GM23338 (cell line): ENCODE results near the gene CISD1. TPM values are rescaled to one million over a fixed set of nuclear protein-coding genes. Genes with fewer than 3 reads are reported as not detected.

Experiments
- ATAC-seq: fragments of 200-7000 bp; cut with Tn5 transposase; 3 replicates; pipeline ENCODE4 v1.9.1; 2020
- DNase-seq: peaks from one replicate; pipeline ENCODE4 v3.0.0-alpha.2; 2015; ENCODE audit warnings: low spot score
- H2AFZ ChIP-seq: fragments of 200-600 bp; sonication (generic); 2 replicates; pipeline ENCODE4 v1.8.0; 2016; ENCODE audit warnings: antibody characterized with exemption, mild to moderate bottlenecking, moderate library complexity
- H3F3A ChIP-seq: fragments of 200-600 bp; sonication (generic); replicated peaks from 2 replicates; pipeline ENCODE4 v1.8.0; 2017; ENCODE audit warnings: antibody characterized with exemption, mixed run types, low read depth
- H3K27ac ChIP-seq: fragments of 200-600 bp; sonication (generic); 2 replicates; pipeline ENCODE4 v1.6.1; 2016; ENCODE audit warnings: low read depth
- H3K27me3 ChIP-seq: fragments of 200-600 bp; sonication (generic); 2 replicates; pipeline ENCODE4 v1.8.0; 2016; ENCODE audit warnings: mild to moderate bottlenecking, mixed run types, moderate library complexity; ENCODE audit not compliant: insufficient read depth
- H3K36me3 ChIP-seq: fragments of 200-600 bp; sonication (generic); 2 replicates; pipeline ENCODE4 v1.8.0; 2016; ENCODE audit warnings: mild to moderate bottlenecking; ENCODE audit not compliant: insufficient read depth
- H3K4me1 ChIP-seq: fragments of 200-600 bp; sonication (generic); 2 replicates; pipeline ENCODE4 v1.8.0; 2016; ENCODE audit warnings: mild to moderate bottlenecking, moderate library complexity; ENCODE audit not compliant: insufficient read depth
- H3K4me2 ChIP-seq: fragments of 200-600 bp; sonication (generic); 2 replicates; pipeline ENCODE4 v1.7.1; 2017; ENCODE audit warnings: mixed run types
- H3K4me3 ChIP-seq: fragments of 200-600 bp; sonication (generic); 2 replicates; pipeline ENCODE4 v1.6.1; 2016; ENCODE audit warnings: mixed run types
- H3K79me2 ChIP-seq: fragments of 200-600 bp; sonication (generic); replicated peaks from 2 replicates; pipeline ENCODE4 v1.8.0; 2017; ENCODE audit warnings: mild to moderate bottlenecking; ENCODE audit not compliant: insufficient read depth
- H3K9me2 ChIP-seq: fragments of 200-600 bp; sonication (generic); 2 replicates; pipeline ENCODE4 v1.8.0; 2017; ENCODE audit not compliant: insufficient read depth
- H4K20me1 ChIP-seq: fragments of 200-600 bp; sonication (generic); replicated peaks from 2 replicates; pipeline ENCODE4 v1.8.0; 2017; ENCODE audit warnings: mild to moderate bottlenecking; ENCODE audit not compliant: insufficient read depth
- H3K27ac Mint-ChIP-seq: 2 replicates; pipeline ENCODE4 v1.8.0; 2020; ENCODE audit warnings: inconsistent platforms, mild to moderate bottlenecking, moderate library complexity, mixed read lengths
- H3K27me3 Mint-ChIP-seq: 3 replicates; pipeline ENCODE4 v1.8.0; 2022; ENCODE audit warnings: low read depth, mild to moderate bottlenecking, moderate library complexity, mixed read lengths, inconsistent platforms; ENCODE audit not compliant: insufficient read depth, poor library complexity
- H3K36me3 Mint-ChIP-seq: 3 replicates; pipeline ENCODE4 v1.8.0; 2021; ENCODE audit warnings: low read depth, mild to moderate bottlenecking, inconsistent platforms, moderate library complexity, mixed read lengths
- H3K4me1 Mint-ChIP-seq: 3 replicates; pipeline ENCODE4 v1.8.0; 2020; ENCODE audit warnings: mild to moderate bottlenecking, inconsistent platforms, mixed read lengths
- H3K4me3 Mint-ChIP-seq: 3 replicates; pipeline ENCODE4 v1.8.0; 2021; ENCODE audit warnings: moderate library complexity, mild to moderate bottlenecking, inconsistent platforms, mixed read lengths
- H3K9me3 Mint-ChIP-seq: 3 replicates; pipeline ENCODE4 v1.8.0; 2020; ENCODE audit warnings: moderate library complexity, mild to moderate bottlenecking, inconsistent platforms, mixed read lengths
- CREB1 ChIP-seq: fragments of 250-450 bp; sonication (Bioruptor Pico); IDR thresholded peaks from 2 replicates; pipeline ENCODE4 v1.5.0; 2020; ENCODE audit warnings: low read depth, mild to moderate bottlenecking, moderate library complexity
- EZH2 ChIP-seq: fragments of 200-600 bp; sonication (generic); IDR thresholded peaks from one replicate; pipeline ENCODE4 v1.8.0; 2017; ENCODE audit warnings: antibody characterized with exemption, mild to moderate bottlenecking, low read depth; ENCODE audit not compliant: unreplicated experiment
- EZH2phosphoT487 ChIP-seq: fragments of 200-600 bp; sonication (generic); IDR thresholded peaks from one replicate; pipeline ENCODE4 v1.8.1; 2018; ENCODE audit warnings: antibody characterized with exemption; ENCODE audit not compliant: unreplicated experiment
- JUNB ChIP-seq: IDR thresholded peaks from one replicate; pipeline ENCODE4 v1.6.1; 2016; ENCODE audit warnings: antibody characterized with exemption; ENCODE audit not compliant: unreplicated experiment
- NANOG ChIP-seq: IDR thresholded peaks from 2 replicates; pipeline ENCODE4 v1.6.1; 2016; ENCODE audit warnings: antibody characterized with exemption, borderline replicate concordance
- POLR2AphosphoS5 ChIP-seq: IDR thresholded peaks from 2 replicates; pipeline ENCODE4 v1.6.1; 2016; ENCODE audit warnings: antibody characterized with exemption, low read depth
- STAT1 ChIP-seq: IDR thresholded peaks from one replicate; pipeline ENCODE4 v1.6.1; 2016; ENCODE audit warnings: antibody characterized with exemption; ENCODE audit not compliant: unreplicated experiment
- ZNF114 ChIP-seq: fragments of 250-450 bp; sonication (Bioruptor Pico); IDR thresholded peaks from 2 replicates; pipeline ENCODE4 v1.5.0; 2020; ENCODE audit warnings: mild to moderate bottlenecking, moderate library complexity
- ZNF331 ChIP-seq: fragments of 250-450 bp; sonication (Bioruptor Pico); IDR thresholded peaks from 2 replicates; pipeline ENCODE4 v1.5.0; 2020; ENCODE audit warnings: low read depth, mild to moderate bottlenecking, moderate library complexity
- polyA plus RNA-seq: library from polyadenylated mRNA; unstranded; fragments of >200 nt; fragmentation: Nextera tagmentation; extraction: Ambion mirVana; gene quantifications from 2 replicates; pipeline ENCODE4 v1.2.1, GENCODE V29; 2016
- total RNA-seq: library from RNA; depleted of rRNA; stranded (reverse); fragments of >200 nt; shearing (Covaris generic); gene quantifications from 2 replicates; pipeline ENCODE4 v1.2.3, GENCODE V29; 2014
- TF ChIP-seq, protein P1 (sequence below): IDR thresholded peaks from one replicate; pipeline ENCODE4 v1.6.1; 2018; ENCODE audit warnings: antibody characterized with exemption; ENCODE audit not compliant: unreplicated experiment
- TF ChIP-seq, protein P2 (sequence below), 2 experiments: fragments of 200-600 bp in 1 of 2; sonication (generic) in 1 of 2; conservative IDR thresholded peaks; 2 replicates each; pipeline versions ENCODE4 v1.5.1 to v1.6.1; 2016 to 2017; ENCODE audit warnings: antibody characterized with exemption in 2 of 2, low read depth in 2 of 2, mild to moderate bottlenecking in 2 of 2, moderate library complexity in 1 of 2
- TF ChIP-seq, protein P3 (sequence below): fragments of 250-450 bp; sonication (Bioruptor Pico); IDR thresholded peaks from 2 replicates; pipeline ENCODE4 v1.5.0; 2020; ENCODE audit warnings: mild to moderate bottlenecking, moderate library complexity
- TF ChIP-seq, protein P4 (sequence below): IDR thresholded peaks from 2 replicates; pipeline ENCODE4 v1.6.1; 2016; ENCODE audit warnings: antibody characterized with exemption

The CISD1 gene
- total and polyA plus RNA-seq, 2 experiments from 2014 or later = 19.9 to 99.9 TPM

DNA sequence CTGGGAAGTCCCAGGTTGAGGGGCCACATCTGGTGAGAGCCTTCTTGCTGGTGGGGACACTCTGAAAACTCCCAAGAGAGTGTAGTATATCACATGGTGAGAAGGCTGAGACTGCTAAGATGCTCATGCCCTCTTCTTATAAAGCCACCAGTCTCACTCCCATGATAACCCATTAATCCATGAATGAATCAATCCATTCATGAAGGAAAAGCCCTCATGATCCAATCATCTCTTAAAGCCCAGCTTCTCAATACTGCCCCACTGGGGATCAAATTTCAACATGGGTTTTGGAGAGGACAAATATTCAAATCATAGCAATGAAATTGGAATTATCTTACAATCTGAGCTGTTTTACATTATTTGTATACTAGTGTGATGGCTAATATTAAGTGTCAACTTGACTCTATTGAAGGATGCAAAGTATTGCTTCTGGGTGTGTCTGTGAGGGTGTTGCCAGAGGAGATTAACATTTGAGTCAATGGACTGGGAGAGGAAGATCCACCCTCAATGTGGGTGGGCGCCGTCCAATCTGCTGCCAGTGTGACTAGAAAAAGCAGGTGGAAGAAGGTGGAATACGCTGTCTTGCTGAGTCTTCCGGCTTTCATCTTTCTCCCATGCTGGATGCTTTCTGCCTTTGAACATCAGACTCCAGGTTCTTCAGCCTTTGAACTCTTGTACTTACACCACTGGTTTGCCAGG, 51.5 kb downstream of the CISD1 start:
- no peak overlapping the region for H3K27ac ChIP-seq
- no peaks in the 10 kb centered on the region for H3K27me3 Mint-ChIP-seq
- ATAC-seq (no peak), DNase-seq (no peak)
- no peak overlapping the region for H3K4me3 ChIP-seq
- TF ChIP-seq, protein P1, sequence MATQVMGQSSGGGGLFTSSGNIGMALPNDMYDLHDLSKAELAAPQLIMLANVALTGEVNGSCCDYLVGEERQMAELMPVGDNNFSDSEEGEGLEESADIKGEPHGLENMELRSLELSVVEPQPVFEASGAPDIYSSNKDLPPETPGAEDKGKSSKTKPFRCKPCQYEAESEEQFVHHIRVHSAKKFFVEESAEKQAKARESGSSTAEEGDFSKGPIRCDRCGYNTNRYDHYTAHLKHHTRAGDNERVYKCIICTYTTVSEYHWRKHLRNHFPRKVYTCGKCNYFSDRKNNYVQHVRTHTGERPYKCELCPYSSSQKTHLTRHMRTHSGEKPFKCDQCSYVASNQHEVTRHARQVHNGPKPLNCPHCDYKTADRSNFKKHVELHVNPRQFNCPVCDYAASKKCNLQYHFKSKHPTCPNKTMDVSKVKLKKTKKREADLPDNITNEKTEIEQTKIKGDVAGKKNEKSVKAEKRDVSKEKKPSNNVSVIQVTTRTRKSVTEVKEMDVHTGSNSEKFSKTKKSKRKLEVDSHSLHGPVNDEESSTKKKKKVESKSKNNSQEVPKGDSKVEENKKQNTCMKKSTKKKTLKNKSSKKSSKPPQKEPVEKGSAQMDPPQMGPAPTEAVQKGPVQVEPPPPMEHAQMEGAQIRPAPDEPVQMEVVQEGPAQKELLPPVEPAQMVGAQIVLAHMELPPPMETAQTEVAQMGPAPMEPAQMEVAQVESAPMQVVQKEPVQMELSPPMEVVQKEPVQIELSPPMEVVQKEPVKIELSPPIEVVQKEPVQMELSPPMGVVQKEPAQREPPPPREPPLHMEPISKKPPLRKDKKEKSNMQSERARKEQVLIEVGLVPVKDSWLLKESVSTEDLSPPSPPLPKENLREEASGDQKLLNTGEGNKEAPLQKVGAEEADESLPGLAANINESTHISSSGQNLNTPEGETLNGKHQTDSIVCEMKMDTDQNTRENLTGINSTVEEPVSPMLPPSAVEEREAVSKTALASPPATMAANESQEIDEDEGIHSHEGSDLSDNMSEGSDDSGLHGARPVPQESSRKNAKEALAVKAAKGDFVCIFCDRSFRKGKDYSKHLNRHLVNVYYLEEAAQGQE = no peak
- no peak for TF ChIP-seq JUNB
- TF ChIP-seq, protein P2, sequence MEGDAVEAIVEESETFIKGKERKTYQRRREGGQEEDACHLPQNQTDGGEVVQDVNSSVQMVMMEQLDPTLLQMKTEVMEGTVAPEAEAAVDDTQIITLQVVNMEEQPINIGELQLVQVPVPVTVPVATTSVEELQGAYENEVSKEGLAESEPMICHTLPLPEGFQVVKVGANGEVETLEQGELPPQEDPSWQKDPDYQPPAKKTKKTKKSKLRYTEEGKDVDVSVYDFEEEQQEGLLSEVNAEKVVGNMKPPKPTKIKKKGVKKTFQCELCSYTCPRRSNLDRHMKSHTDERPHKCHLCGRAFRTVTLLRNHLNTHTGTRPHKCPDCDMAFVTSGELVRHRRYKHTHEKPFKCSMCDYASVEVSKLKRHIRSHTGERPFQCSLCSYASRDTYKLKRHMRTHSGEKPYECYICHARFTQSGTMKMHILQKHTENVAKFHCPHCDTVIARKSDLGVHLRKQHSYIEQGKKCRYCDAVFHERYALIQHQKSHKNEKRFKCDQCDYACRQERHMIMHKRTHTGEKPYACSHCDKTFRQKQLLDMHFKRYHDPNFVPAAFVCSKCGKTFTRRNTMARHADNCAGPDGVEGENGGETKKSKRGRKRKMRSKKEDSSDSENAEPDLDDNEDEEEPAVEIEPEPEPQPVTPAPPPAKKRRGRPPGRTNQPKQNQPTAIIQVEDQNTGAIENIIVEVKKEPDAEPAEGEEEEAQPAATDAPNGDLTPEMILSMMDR (conservative IDR thresholded peaks at IDR 0.05; ENCODE audit: low read depth in 2 of 2) = no peak
- no peak for TF ChIP-seq STAT1
- TF ChIP-seq, protein P3, sequence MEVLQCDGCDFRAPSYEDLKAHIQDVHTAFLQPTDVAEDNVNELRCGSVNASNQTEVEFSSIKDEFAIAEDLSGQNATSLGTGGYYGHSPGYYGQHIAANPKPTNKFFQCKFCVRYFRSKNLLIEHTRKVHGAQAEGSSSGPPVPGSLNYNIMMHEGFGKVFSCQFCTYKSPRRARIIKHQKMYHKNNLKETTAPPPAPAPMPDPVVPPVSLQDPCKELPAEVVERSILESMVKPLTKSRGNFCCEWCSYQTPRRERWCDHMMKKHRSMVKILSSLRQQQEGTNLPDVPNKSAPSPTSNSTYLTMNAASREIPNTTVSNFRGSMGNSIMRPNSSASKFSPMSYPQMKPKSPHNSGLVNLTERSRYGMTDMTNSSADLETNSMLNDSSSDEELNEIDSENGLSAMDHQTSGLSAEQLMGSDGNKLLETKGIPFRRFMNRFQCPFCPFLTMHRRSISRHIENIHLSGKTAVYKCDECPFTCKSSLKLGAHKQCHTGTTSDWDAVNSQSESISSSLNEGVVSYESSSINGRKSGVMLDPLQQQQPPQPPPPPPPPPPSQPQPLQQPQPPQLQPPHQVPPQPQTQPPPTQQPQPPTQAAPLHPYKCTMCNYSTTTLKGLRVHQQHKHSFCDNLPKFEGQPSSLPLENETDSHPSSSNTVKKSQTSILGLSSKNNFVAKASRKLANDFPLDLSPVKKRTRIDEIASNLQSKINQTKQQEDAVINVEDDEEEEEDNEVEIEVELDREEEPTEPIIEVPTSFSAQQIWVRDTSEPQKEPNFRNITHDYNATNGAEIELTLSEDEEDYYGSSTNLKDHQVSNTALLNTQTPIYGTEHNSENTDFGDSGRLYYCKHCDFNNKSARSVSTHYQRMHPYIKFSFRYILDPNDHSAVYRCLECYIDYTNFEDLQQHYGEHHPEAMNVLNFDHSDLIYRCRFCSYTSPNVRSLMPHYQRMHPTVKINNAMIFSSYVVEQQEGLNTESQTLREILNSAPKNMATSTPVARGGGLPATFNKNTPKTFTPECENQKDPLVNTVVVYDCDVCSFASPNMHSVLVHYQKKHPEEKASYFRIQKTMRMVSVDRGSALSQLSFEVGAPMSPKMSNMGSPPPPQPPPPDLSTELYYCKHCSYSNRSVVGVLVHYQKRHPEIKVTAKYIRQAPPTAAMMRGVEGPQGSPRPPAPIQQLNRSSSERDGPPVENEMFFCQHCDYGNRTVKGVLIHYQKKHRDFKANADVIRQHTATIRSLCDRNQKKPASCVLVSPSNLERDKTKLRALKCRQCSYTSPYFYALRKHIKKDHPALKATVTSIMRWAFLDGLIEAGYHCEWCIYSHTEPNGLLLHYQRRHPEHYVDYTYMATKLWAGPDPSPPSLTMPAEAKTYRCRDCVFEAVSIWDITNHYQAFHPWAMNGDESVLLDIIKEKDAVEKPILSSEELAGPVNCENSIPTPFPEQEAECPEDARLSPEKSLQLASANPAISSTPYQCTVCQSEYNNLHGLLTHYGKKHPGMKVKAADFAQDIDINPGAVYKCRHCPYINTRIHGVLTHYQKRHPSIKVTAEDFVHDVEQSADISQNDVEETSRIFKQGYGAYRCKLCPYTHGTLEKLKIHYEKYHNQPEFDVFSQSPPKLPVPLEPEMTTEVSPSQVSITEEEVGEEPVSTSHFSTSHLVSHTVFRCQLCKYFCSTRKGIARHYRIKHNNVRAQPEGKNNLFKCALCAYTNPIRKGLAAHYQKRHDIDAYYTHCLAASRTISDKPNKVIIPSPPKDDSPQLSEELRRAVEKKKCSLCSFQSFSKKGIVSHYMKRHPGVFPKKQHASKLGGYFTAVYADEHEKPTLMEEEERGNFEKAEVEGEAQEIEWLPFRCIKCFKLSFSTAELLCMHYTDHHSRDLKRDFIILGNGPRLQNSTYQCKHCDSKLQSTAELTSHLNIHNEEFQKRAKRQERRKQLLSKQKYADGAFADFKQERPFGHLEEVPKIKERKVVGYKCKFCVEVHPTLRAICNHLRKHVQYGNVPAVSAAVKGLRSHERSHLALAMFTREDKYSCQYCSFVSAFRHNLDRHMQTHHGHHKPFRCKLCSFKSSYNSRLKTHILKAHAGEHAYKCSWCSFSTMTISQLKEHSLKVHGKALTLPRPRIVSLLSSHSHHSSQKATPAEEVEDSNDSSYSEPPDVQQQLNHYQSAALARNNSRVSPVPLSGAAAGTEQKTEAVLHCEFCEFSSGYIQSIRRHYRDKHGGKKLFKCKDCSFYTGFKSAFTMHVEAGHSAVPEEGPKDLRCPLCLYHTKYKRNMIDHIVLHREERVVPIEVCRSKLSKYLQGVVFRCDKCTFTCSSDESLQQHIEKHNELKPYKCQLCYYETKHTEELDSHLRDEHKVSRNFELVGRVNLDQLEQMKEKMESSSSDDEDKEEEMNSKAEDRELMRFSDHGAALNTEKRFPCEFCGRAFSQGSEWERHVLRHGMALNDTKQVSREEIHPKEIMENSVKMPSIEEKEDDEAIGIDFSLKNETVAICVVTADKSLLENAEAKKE (CRISPR knock-in tag) = no peak
- TF ChIP-seq ZNF114 = no peak
- TF ChIP-seq, protein P4, sequence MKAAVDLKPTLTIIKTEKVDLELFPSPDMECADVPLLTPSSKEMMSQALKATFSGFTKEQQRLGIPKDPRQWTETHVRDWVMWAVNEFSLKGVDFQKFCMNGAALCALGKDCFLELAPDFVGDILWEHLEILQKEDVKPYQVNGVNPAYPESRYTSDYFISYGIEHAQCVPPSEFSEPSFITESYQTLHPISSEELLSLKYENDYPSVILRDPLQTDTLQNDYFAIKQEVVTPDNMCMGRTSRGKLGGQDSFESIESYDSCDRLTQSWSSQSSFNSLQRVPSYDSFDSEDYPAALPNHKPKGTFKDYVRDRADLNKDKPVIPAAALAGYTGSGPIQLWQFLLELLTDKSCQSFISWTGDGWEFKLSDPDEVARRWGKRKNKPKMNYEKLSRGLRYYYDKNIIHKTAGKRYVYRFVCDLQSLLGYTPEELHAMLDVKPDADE = no peak
- TF ChIP-seq NANOG = no peak
- TF ChIP-seq POLR2AphosphoS5 = no peak
- no peak for TF ChIP-seq EZH2
- TF ChIP-seq ZNF331 (CRISPR knock-in tag) = no peak
- TF ChIP-seq CREB1 (CRISPR knock-in tag) = no peak
- no peak for TF ChIP-seq EZH2phosphoT487
- no peaks in the 10 kb centered on the region for H3K27me3 ChIP-seq
- no peaks in the 10 kb centered on the region for H3K79me2 ChIP-seq
- H3K9me2 ChIP-seq = no peaks in the 10 kb centered on the region
- H3K36me3 Mint-ChIP-seq = no peaks in the 10 kb centered on the region
- H4K20me1 ChIP-seq = no peaks in the 10 kb centered on the region
- no peak overlapping the region for H3K4me2 ChIP-seq
- H3K4me3 Mint-ChIP-seq = no peak overlapping the region
- no peaks in the 10 kb centered on the region; the same call in 2 of the 3 replicates for H3K4me1 Mint-ChIP-seq
- H3F3A ChIP-seq = no peaks in the 10 kb centered on the region
- no peak overlapping the region for H3K27ac Mint-ChIP-seq
- H3K4me1 ChIP-seq = no peaks in the 10 kb centered on the region
- H3K9me3 Mint-ChIP-seq = no peaks in the 10 kb centered on the region
- H3K36me3 ChIP-seq = no peaks in the 10 kb centered on the region
- H2AFZ ChIP-seq = no peak overlapping the region
